ENCODE measurements around the gene LILRA2. TPM values are rescaled to one million over a fixed set of nuclear protein-coding genes. Genes with fewer than 3 reads are reported as not detected.

LILRA2 gene
- polyA plus RNA-seq, 1 donor (not counting 4 experiments of a cell fraction or from before 2014, with no cell fraction given): not detected

DNA sequence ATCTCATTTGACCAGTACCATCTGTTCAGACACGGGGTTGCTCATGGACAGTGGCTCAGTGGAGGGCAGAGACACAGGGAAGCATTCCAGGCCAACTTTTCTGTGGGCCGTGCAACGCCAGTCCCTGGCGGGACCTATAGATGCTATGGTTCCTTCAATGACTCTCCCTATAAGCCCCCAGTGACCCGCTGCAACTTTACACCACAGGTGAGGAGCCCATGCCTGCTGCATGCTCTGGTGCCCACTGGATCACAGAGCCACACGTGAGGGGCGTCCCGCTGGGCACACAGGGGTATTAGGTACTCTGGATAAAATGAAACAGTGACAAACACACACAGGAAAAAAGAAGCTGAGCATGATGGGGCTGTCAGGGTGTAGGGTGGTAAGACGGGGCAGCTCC is 36.6 kb upstream of the LILRA2 start:
- H2AFZ ChIP-seq (ENCODE audit: control insufficient read depth, low read length): no peak overlapping the region
- H3K27me3 ChIP-seq (ENCODE audit: control insufficient read depth, extremely low read depth, insufficient read depth, low read length): no peaks in the 10 kb centered on the region
- H3K4me2 ChIP-seq (ENCODE audit: control insufficient read depth, extremely low read depth, insufficient read depth, low read depth, low read length): no peak overlapping the region
- TF ChIP-seq, protein P1, sequence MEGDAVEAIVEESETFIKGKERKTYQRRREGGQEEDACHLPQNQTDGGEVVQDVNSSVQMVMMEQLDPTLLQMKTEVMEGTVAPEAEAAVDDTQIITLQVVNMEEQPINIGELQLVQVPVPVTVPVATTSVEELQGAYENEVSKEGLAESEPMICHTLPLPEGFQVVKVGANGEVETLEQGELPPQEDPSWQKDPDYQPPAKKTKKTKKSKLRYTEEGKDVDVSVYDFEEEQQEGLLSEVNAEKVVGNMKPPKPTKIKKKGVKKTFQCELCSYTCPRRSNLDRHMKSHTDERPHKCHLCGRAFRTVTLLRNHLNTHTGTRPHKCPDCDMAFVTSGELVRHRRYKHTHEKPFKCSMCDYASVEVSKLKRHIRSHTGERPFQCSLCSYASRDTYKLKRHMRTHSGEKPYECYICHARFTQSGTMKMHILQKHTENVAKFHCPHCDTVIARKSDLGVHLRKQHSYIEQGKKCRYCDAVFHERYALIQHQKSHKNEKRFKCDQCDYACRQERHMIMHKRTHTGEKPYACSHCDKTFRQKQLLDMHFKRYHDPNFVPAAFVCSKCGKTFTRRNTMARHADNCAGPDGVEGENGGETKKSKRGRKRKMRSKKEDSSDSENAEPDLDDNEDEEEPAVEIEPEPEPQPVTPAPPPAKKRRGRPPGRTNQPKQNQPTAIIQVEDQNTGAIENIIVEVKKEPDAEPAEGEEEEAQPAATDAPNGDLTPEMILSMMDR (optimal IDR thresholded peaks at IDR 0.05 in 1 of 3, IDR thresholded peaks at IDR 0.05 in 1 of 3, conservative IDR thresholded peaks at IDR 0.05 in 1 of 3; ENCODE audit: extremely low read depth in 1 of 3, insufficient read depth in 2 of 3, low read length in 3 of 3): no peak
- no peak for TF ChIP-seq EZH2 (IDR thresholded peaks at IDR 0.05; ENCODE audit: low read length)
- no peaks in the 10 kb centered on the region for H3K79me2 ChIP-seq (ENCODE audit: control insufficient read depth, insufficient read depth, low read length)
- dilution Hi-C loops (cut with MboI; ENCODE audit: extremely low pct_ligation_motif_present, low sequenced_read_pairs): no loop called here
- H3K9me1 ChIP-seq (ENCODE audit: control insufficient read depth, extremely low read depth, insufficient read depth, low read length): no peaks in the 10 kb centered on the region
- no peaks in the 10 kb centered on the region for H3K36me3 ChIP-seq (ENCODE audit: control insufficient read depth in 2 of 2, extremely low read depth in 1 of 2, insufficient read depth in 2 of 2, low read length in 2 of 2)
- DNase-seq (ENCODE audit: low read depth, low spot score) (no peak), FAIRE-seq (no peak)
- H4K20me1 ChIP-seq (ENCODE audit: control insufficient read depth, extremely low read depth, insufficient read depth, low read length): no peaks in the 10 kb centered on the region
- no peak overlapping the region for H3K4me3 ChIP-seq (ENCODE audit: control insufficient read depth in 2 of 3, extremely low read depth in 1 of 3, insufficient read depth in 2 of 3, low read depth in 1 of 3, low read length in 3 of 3)
- H3K4me1 ChIP-seq (ENCODE audit: control insufficient read depth, extremely low read depth, insufficient read depth, low read length): no peaks in the 10 kb centered on the region
- H3K27ac ChIP-seq (ENCODE audit: control insufficient read depth, insufficient read depth, low read length): no peak overlapping the region
- H3K9ac ChIP-seq (ENCODE audit: control insufficient read depth, extremely low read depth, insufficient read depth, low read length): no peak overlapping the region
- peaks cover 15% of the 10 kb centered on the region for H3K9me3 ChIP-seq (ENCODE audit: control insufficient read depth, low read depth, low read length)

DNA sequence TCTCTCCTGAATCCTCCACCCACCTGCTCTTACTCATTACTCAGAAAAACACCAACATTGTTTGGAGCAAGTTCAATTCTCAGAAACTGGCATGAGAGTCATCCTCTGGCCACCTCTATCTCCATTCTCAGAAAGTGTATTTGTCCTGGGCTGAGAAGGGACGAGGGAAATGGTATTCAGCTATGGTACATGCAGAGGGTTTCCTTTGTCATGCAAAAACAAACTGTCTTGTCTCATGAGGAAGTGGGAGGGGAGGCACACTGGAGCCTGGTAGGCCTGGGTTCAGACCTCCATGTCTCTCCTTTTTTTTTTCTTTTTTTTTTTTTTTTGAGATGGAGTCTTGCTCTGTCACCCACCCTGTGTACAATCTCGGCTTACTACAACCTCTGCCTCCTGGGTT is 31.9 kb upstream of the LILRA2 start:
- H3K79me2 ChIP-seq (ENCODE audit: control insufficient read depth, insufficient read depth, low read length): no peaks in the 10 kb centered on the region
- H3K27ac ChIP-seq (ENCODE audit: control insufficient read depth, insufficient read depth, low read length): no peak overlapping the region
- H3K36me3 ChIP-seq (ENCODE audit: control insufficient read depth in 2 of 2, extremely low read depth in 1 of 2, insufficient read depth in 2 of 2, low read length in 2 of 2): no peaks in the 10 kb centered on the region
- FAIRE-seq: no peak
- H3K27me3 ChIP-seq (ENCODE audit: control insufficient read depth, extremely low read depth, insufficient read depth, low read length): no peaks in the 10 kb centered on the region
- H3K9ac ChIP-seq (ENCODE audit: control insufficient read depth, extremely low read depth, insufficient read depth, low read length): no peak overlapping the region
- no peak overlapping the region for H2AFZ ChIP-seq (ENCODE audit: control insufficient read depth, low read length)
- H3K4me3 ChIP-seq (ENCODE audit: control insufficient read depth in 2 of 3, extremely low read depth in 1 of 3, insufficient read depth in 2 of 3, low read depth in 1 of 3, low read length in 3 of 3): no peak overlapping the region
- TF ChIP-seq EZH2 (IDR thresholded peaks at IDR 0.05; ENCODE audit: low read length): no peak
- TF ChIP-seq, protein P1 (optimal IDR thresholded peaks at IDR 0.05 in 1 of 3, IDR thresholded peaks at IDR 0.05 in 1 of 3, conservative IDR thresholded peaks at IDR 0.05 in 1 of 3; ENCODE audit: extremely low read depth in 1 of 3, insufficient read depth in 2 of 3, low read length in 3 of 3): no peak
- H4K20me1 ChIP-seq (ENCODE audit: control insufficient read depth, extremely low read depth, insufficient read depth, low read length): no peaks in the 10 kb centered on the region
- H3K4me2 ChIP-seq (ENCODE audit: control insufficient read depth, extremely low read depth, insufficient read depth, low read depth, low read length): no peak overlapping the region
- H3K9me3 ChIP-seq (ENCODE audit: control insufficient read depth, low read depth, low read length): peaks cover 8% of the 10 kb centered on the region
- DNase-seq (ENCODE audit: low read depth, low spot score): no peak
- dilution Hi-C loops (cut with MboI; ENCODE audit: extremely low pct_ligation_motif_present, low sequenced_read_pairs): no loop called here
- H3K4me1 ChIP-seq (ENCODE audit: control insufficient read depth, extremely low read depth, insufficient read depth, low read length): no peaks in the 10 kb centered on the region
- no peaks in the 10 kb centered on the region for H3K9me1 ChIP-seq (ENCODE audit: control insufficient read depth, extremely low read depth, insufficient read depth, low read length)
